ENCODE measurements around the gene IQGAP2. TPM values are rescaled to one million over a fixed set of nuclear protein-coding genes. Genes with fewer than 3 reads are reported as not detected.
A peak's percentile ranks its signal among the peaks of the same experiment; 100 is the strongest.

Gene IQGAP2
- total and polyA plus RNA-seq, 9 of the 15 experiments (the other 6 are each of a cell fraction or from before 2014, with no cell fraction given): 8.7 to 23.2 (median 17.4) TPM

DNA sequence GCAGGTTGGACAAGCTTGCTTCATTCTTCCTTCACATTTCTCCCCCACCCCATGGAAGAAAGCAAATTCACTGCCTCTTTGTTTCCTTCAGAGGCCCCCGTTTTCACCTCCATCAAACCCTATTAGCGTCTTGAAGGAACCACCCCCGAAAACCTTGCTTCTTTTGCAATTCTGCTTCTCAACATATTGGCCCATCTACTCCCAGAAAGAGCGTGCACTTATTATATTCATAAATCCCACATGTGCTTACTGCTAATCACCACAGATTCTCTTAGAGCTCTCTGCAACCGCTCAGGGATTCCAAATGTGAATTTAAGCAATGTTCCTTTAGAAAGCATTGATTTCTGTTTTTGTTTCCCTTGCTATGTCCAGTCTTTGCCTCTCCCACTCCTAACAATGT lies 219.0 kb downstream of the IQGAP2 start (continued):
- TF ChIP-seq, protein P1, sequence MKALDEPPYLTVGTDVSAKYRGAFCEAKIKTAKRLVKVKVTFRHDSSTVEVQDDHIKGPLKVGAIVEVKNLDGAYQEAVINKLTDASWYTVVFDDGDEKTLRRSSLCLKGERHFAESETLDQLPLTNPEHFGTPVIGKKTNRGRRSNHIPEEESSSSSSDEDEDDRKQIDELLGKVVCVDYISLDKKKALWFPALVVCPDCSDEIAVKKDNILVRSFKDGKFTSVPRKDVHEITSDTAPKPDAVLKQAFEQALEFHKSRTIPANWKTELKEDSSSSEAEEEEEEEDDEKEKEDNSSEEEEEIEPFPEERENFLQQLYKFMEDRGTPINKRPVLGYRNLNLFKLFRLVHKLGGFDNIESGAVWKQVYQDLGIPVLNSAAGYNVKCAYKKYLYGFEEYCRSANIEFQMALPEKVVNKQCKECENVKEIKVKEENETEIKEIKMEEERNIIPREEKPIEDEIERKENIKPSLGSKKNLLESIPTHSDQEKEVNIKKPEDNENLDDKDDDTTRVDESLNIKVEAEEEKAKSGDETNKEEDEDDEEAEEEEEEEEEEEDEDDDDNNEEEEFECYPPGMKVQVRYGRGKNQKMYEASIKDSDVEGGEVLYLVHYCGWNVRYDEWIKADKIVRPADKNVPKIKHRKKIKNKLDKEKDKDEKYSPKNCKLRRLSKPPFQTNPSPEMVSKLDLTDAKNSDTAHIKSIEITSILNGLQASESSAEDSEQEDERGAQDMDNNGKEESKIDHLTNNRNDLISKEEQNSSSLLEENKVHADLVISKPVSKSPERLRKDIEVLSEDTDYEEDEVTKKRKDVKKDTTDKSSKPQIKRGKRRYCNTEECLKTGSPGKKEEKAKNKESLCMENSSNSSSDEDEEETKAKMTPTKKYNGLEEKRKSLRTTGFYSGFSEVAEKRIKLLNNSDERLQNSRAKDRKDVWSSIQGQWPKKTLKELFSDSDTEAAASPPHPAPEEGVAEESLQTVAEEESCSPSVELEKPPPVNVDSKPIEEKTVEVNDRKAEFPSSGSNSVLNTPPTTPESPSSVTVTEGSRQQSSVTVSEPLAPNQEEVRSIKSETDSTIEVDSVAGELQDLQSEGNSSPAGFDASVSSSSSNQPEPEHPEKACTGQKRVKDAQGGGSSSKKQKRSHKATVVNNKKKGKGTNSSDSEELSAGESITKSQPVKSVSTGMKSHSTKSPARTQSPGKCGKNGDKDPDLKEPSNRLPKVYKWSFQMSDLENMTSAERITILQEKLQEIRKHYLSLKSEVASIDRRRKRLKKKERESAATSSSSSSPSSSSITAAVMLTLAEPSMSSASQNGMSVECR (CRISPR knock-in tag; IDR thresholded peaks at IDR 0.05): no peak
- TF ChIP-seq PPARD (CRISPR knock-in tag; IDR thresholded peaks at IDR 0.05): no peak

DNA sequence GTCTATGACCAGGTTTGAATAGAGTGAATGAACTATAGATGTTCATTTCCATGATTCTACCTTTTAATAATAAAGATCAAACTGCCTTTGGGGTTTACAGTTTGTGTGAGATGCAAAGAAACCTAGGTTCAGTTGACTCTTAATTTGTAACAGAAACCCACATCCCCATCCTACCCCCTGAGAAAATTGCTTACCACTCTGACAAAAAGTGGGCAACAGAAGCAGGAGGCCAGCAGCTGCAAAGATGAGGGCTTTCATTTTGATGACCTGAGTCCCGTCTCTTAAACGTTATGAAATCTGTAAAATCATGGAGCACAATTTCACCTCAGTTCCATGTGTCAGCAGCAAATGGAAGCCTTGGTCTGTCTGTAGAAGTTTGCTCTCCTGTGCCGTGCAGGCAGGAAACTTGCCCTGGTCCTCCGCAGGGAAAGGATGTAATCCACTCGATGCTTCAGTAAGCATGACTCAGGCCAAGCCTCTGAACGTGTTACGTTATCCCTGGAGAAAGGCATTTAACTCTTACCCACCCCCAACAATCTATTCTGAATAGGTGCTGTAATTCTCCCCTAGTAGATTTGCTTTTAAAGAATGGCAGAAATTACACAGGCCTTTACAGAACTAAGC lies 220.0 kb downstream of the IQGAP2 start, which contains the start of gene F2RL2:
Gene F2RL2 (minus strand): TSS at position 431 of the 624 bp plus-strand sequence. CDS start 173 bp downstream, at position 258.
- peak within 1 kb of the TSS; percentile 35; the same call in 1 of the 2 replicates for H2AFZ ChIP-seq (ENCODE audit: low read depth, low read length)
- POLR2A ChIA-PET: interaction anchor here (0.5 kb wide), 1 partner anchor 23 kb away, joined by 3 read pairs; no protein-coding TSS in a partner anchor
- TF ChIP-seq, protein P2, sequence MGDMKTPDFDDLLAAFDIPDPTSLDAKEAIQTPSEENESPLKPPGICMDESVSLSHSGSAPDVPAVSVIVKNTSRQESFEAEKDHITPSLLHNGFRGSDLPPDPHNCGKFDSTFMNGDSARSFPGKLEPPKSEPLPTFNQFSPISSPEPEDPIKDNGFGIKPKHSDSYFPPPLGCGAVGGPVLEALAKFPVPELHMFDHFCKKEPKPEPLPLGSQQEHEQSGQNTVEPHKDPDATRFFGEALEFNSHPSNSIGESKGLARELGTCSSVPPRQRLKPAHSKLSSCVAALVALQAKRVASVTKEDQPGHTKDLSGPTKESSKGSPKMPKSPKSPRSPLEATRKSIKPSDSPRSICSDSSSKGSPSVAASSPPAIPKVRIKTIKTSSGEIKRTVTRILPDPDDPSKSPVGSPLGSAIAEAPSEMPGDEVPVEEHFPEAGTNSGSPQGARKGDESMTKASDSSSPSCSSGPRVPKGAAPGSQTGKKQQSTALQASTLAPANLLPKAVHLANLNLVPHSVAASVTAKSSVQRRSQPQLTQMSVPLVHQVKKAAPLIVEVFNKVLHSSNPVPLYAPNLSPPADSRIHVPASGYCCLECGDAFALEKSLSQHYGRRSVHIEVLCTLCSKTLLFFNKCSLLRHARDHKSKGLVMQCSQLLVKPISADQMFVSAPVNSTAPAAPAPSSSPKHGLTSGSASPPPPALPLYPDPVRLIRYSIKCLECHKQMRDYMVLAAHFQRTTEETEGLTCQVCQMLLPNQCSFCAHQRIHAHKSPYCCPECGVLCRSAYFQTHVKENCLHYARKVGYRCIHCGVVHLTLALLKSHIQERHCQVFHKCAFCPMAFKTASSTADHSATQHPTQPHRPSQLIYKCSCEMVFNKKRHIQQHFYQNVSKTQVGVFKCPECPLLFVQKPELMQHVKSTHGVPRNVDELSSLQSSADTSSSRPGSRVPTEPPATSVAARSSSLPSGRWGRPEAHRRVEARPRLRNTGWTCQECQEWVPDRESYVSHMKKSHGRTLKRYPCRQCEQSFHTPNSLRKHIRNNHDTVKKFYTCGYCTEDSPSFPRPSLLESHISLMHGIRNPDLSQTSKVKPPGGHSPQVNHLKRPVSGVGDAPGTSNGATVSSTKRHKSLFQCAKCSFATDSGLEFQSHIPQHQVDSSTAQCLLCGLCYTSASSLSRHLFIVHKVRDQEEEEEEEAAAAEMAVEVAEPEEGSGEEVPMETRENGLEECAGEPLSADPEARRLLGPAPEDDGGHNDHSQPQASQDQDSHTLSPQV (IDR thresholded peaks at IDR 0.05): peak; percentile 26; the same call in 1 of the 2 replicates
- TF ChIP-seq NUFIP1 (IDR thresholded peaks at IDR 0.05; ENCODE audit: partially characterized antibody) (no peak), ZNF140 (CRISPR knock-in tag; IDR thresholded peaks at IDR 0.05) (no peak), ETV6 (IDR thresholded peaks at IDR 0.05; ENCODE audit: borderline replicate concordance in 1 of 2, low read depth in 2 of 2, low read length in 1 of 2) (no peak), ETV6 (CRISPR knock-in tag; IDR thresholded peaks at IDR 0.05; ENCODE audit: borderline replicate concordance) (no peak), SPI1 (IDR thresholded peaks at IDR 0.05; ENCODE audit: borderline replicate concordance, low read depth, low read length) (no peak), MEF2D (tag; conservative IDR thresholded peaks at IDR 0.05; ENCODE audit: low read depth) (no peak), C11orf30 (IDR thresholded peaks at IDR 0.05; ENCODE audit: low read depth) (peak; percentile 33; the same call in 1 of the 2 replicates), JUND (IDR thresholded peaks at IDR 0.05; ENCODE audit: borderline replicate concordance, low read depth, low read length) (peak; percentile 22; the same call in 1 of the 2 replicates), JUND (tag; IDR thresholded peaks at IDR 0.05; ENCODE audit: borderline replicate concordance, low read depth, low read length) (peak; percentile 19; the same call in 2 of the 3 replicates)

More for the DNA sequence above, 220.0 kb downstream of the IQGAP2 start, which contains the start of gene F2RL2:
- Histone ChIP-seq H3K9me1 (ENCODE audit: control insufficient read depth, insufficient read depth, low read length) (no peaks in the 10 kb centered on the region), H3K9me3 (replicated peaks; ENCODE audit: control insufficient read depth, insufficient read depth, low read depth, low read length) (no peaks in the 10 kb centered on the region), H3K9ac (ENCODE audit: insufficient read depth in 1 of 2, low read depth in 2 of 2, low read length in 2 of 2) (no peak within 1 kb of the TSS), H3K36me3 (ENCODE audit: control insufficient read depth, insufficient read depth, low read length) (no peaks in the 10 kb centered on the region), H3K27ac (ENCODE audit: extremely low read depth, low read depth, low read length) (no peak within 1 kb of the TSS), H3K4me1 (replicated peaks in 1 of 2; ENCODE audit: control insufficient read depth in 2 of 2, insufficient read depth in 2 of 2, low read length in 2 of 2) (peaks cover 0 to 17% of the 10 kb centered on the region in 2 experiments; a peak in 3 of 5 replicates), H4K20me1 (replicated peaks; ENCODE audit: control insufficient read depth, insufficient read depth, low read length) (no peaks in the 10 kb centered on the region), H3K4me2 (ENCODE audit: insufficient read depth, low read length) (peak within 1 kb of the TSS; percentile 38; the same call in 1 of the 2 replicates), H3K27me3 (ENCODE audit: control insufficient read depth in 2 of 2, insufficient read depth in 2 of 2, low read length in 2 of 2) (no peaks in the 10 kb centered on the region), H3K79me2 (ENCODE audit: control insufficient read depth, insufficient read depth, low read length) (no peaks in the 10 kb centered on the region), H3K4me3 (no peak within 1 kb of the TSS)
- ATAC-seq (peak; percentile 80), DNase-seq (ENCODE audit: extremely low read depth in 1 of 4, low spot score in 3 of 4) (peak; percentile 12 to 56 (median 28)), FAIRE-seq (peak; percentile 79)
- CTCF ChIA-PET (ENCODE audit: low intra/inter-chr PET ratio): no interaction called here
- WGBS (ENCODE audit: insufficient coverage, low coverage, missing lambda C conversion rate): 25% methylated on average over 7 of the region's 7 CpGs
- in situ Hi-C loops (cut with MboI): no loop called here
- intact Hi-C loops (cut with micrococcal nuclease): no loop called here
- no TSS peak for BruUV-seq (replicated peaks)
